GM15510 (cell line): ENCODE data around the gene TMEM44.

Source experiments
- POLR2A ChIP-seq: IDR thresholded peaks from 3 replicates; pipeline ENCODE4 v1.6.1; 2011; ENCODE audit warnings: borderline replicate concordance; ENCODE audit not compliant: insufficient read length; ENCODE audit errors: extremely low read depth

The TMEM44 gene

GRCh38 chr3:194633349-194634004, at the start of gene TMEM44:
TSS of gene TMEM44 (minus strand) at chr3:194633419. CDS start at chr3:194633215, 204 bp downstream.
- peak; percentile 68 for TF ChIP-seq POLR2A

GRCh38 chr3:194682694-194683310, 49.6 kb upstream of the TMEM44 start:
- TF ChIP-seq POLR2A = no peak

- TF ChIP-seq POLR2A = no peak
Observed at GRCh38 chr3:194682189-194682693, 49.0 kb upstream of the TMEM44 start.

GRCh38 chr3:194680888-194681615, 47.8 kb upstream of the TMEM44 start:
- no peak for TF ChIP-seq POLR2A

- no peak for TF ChIP-seq POLR2A
Observed at GRCh38 chr3:194676471-194676870, 43.3 kb upstream of the TMEM44 start.

GRCh38 chr3:194675680-194676079, 42.5 kb upstream of the TMEM44 start:
- no peak for TF ChIP-seq POLR2A

GRCh38 chr3:194675081-194675640, 41.9 kb upstream of the TMEM44 start:
- TF ChIP-seq POLR2A = no peak

- no peak for TF ChIP-seq POLR2A
Observed at GRCh38 chr3:194673761-194674160, 40.5 kb upstream of the TMEM44 start.

- no peak for TF ChIP-seq POLR2A
Observed at GRCh38 chr3:194672876-194673275, 39.7 kb upstream of the TMEM44 start.

- peak; percentile 64 for TF ChIP-seq POLR2A
Observed at GRCh38 chr3:194671900-194672808, 38.9 kb upstream of the TMEM44 start, which contains the start of gene LSG1. TSS of gene LSG1 (minus strand) at chr3:194672191. CDS start at chr3:194672162, 29 bp downstream.

GRCh38 chr3:194671511-194671899, 38.3 kb upstream of the TMEM44 start:
- no peak for TF ChIP-seq POLR2A

- TF ChIP-seq POLR2A = no peak
Observed at GRCh38 chr3:194667363-194667762, 34.1 kb upstream of the TMEM44 start.

GRCh38 chr3:194664857-194665256, 31.6 kb upstream of the TMEM44 start:
- no peak for TF ChIP-seq POLR2A

GRCh38 chr3:194661946-194662345, 28.7 kb upstream of the TMEM44 start:
- TF ChIP-seq POLR2A = no peak
